Keratinocyte (primary cell): ENCODE data around the gene INAVA. TPM values are rescaled to one million over a fixed set of nuclear protein-coding genes. Genes with fewer than 3 reads are reported as not detected.

Source experiments
- DNase-seq: peaks from one replicate; pipeline ENCODE4 v3.0.0-alpha.2; 2011; ENCODE audit warnings: low read depth, missing footprints, low spot score
- FAIRE-seq: peaks from 2 replicates; lab custom pipeline; 2011; peaks lifted over from hg19 to GRCh38; lab: Jason Lieb, UNC
- H2AFZ ChIP-seq: 2 replicates; pipeline ENCODE4 v1.6.0; 2012; ENCODE audit warnings: low read length, control low read depth, inconsistent platforms; ENCODE audit not compliant: control insufficient read depth
- H3K27ac ChIP-seq: 2 replicates; pipeline ENCODE4 v1.5.1; 2011; ENCODE audit warnings: low read length; ENCODE audit not compliant: control insufficient read depth, insufficient read depth
- H3K27me3 ChIP-seq: 3 replicates; pipeline ENCODE4 v1.6.0; 2011; ENCODE audit warnings: low read length; ENCODE audit not compliant: control insufficient read depth, insufficient read depth; ENCODE audit errors: extremely low read depth
- H3K36me3 ChIP-seq, 2 experiments: 2 replicates in 1 of 2; 3 replicates in 1 of 2; pipeline ENCODE4 v1.5.1; 2011; ENCODE audit warnings: low read length in 2 of 2, mild to moderate bottlenecking in 1 of 2; ENCODE audit not compliant: control insufficient read depth in 2 of 2, insufficient read depth in 2 of 2; ENCODE audit errors: extremely low read depth in 1 of 2
- H3K4me1 ChIP-seq: 3 replicates; pipeline ENCODE4 v1.5.1; 2011; ENCODE audit warnings: low read length; ENCODE audit not compliant: control insufficient read depth, insufficient read depth; ENCODE audit errors: extremely low read depth
- H3K4me2 ChIP-seq: 3 replicates; pipeline ENCODE4 v1.6.0; 2011; ENCODE audit warnings: low read depth, low read length; ENCODE audit not compliant: control insufficient read depth, insufficient read depth; ENCODE audit errors: extremely low read depth
- H3K4me3 ChIP-seq, 3 experiments: fragments of 200-600 bp in 1 of 3; sonication (generic) in 1 of 3; 2 replicates in 2 of 3; 3 replicates in 1 of 3; pipeline ENCODE4 v1.5.1; 2011 to 2016; ENCODE audit warnings: low read length in 3 of 3, mild to moderate bottlenecking in 3 of 3, control low read depth in 2 of 3, inconsistent platforms in 1 of 3, low read depth in 1 of 3, mixed read lengths in 1 of 3, mixed run types in 1 of 3, moderate library complexity in 1 of 3; ENCODE audit not compliant: control insufficient read depth in 2 of 3, insufficient read depth in 2 of 3; ENCODE audit errors: extremely low read depth in 1 of 3
- H3K79me2 ChIP-seq: 2 replicates; pipeline ENCODE4 v1.6.0; 2012; ENCODE audit warnings: low read length; ENCODE audit not compliant: control insufficient read depth, insufficient read depth
- H3K9ac ChIP-seq: 3 replicates; pipeline ENCODE4 v1.6.0; 2011; ENCODE audit warnings: low read length; ENCODE audit not compliant: control insufficient read depth, insufficient read depth; ENCODE audit errors: extremely low read depth
- H3K9me1 ChIP-seq: 3 replicates; pipeline ENCODE4 v1.6.0; 2011; ENCODE audit warnings: low read length; ENCODE audit not compliant: control insufficient read depth, insufficient read depth; ENCODE audit errors: extremely low read depth
- H3K9me3 ChIP-seq: 2 replicates; pipeline ENCODE4 v1.5.1; 2012; ENCODE audit warnings: low read depth, low read length; ENCODE audit not compliant: control insufficient read depth
- H4K20me1 ChIP-seq: 3 replicates; pipeline ENCODE4 v1.6.0; 2011; ENCODE audit warnings: low read length; ENCODE audit not compliant: control insufficient read depth, insufficient read depth; ENCODE audit errors: extremely low read depth
- EZH2 ChIP-seq: IDR thresholded peaks from one replicate; pipeline ENCODE4 v1.6.1; 2012; ENCODE audit warnings: inconsistent platforms, mild to moderate bottlenecking, low read length, moderate library complexity
- dilution Hi-C: fragments of 300-500 bp; cut with MboI; formaldehyde crosslinking; loops from one replicate; pipeline ENCODE4 v1.7.0; 2020; ENCODE audit warnings: low sequenced_read_pairs; ENCODE audit not compliant: extremely low pct_ligation_motif_present
- polyA plus RNA-seq, 5 experiments: library from polyadenylated mRNA; depleted of rRNA in 3 of 5; stranded (reverse) in 3 of 5; stranded (forward) in 1 of 5; unstranded in 1 of 5; fragments of >200 nt; gene quantifications; 1 replicate in 1 of 5; 2 replicates in 3 of 5; 3 replicates in 1 of 5; pipeline versions ENCODE4 v1.2.1 to v1.2.3, GENCODE V29; 2011 to 2012; ENCODE audit warnings: missing spikeins in 2 of 5, low read depth in 1 of 5, low replicate concordance in 1 of 5
- TF ChIP-seq, protein P1 (sequence below), 3 experiments: IDR thresholded peaks in 1 of 3; conservative IDR thresholded peaks in 1 of 3; optimal IDR thresholded peaks in 1 of 3; 2 replicates in 2 of 3; 3 replicates in 1 of 3; pipeline versions ENCODE3 to v1.5.1; 2011; ENCODE audit warnings: low read length in 3 of 3, mild to moderate bottlenecking in 3 of 3, moderate library complexity in 2 of 3, control low read depth in 1 of 3, inconsistent platforms in 1 of 3; ENCODE audit not compliant: insufficient read depth in 2 of 3; ENCODE audit errors: extremely low read depth in 1 of 3

INAVA gene
- polyA plus RNA-seq, 1 donor (not counting 4 experiments of a cell fraction or from before 2014, with no cell fraction given), result 12.5 TPM

GRCh38 chr1:200887772-200888348, 6.8 kb upstream of the INAVA start:
- H3K9me3 ChIP-seq, result no peaks in the 10 kb centered on the region
- dilution Hi-C loops, result no loop called here
- TF ChIP-seq EZH2, result no peak
- TF ChIP-seq, protein P1, sequence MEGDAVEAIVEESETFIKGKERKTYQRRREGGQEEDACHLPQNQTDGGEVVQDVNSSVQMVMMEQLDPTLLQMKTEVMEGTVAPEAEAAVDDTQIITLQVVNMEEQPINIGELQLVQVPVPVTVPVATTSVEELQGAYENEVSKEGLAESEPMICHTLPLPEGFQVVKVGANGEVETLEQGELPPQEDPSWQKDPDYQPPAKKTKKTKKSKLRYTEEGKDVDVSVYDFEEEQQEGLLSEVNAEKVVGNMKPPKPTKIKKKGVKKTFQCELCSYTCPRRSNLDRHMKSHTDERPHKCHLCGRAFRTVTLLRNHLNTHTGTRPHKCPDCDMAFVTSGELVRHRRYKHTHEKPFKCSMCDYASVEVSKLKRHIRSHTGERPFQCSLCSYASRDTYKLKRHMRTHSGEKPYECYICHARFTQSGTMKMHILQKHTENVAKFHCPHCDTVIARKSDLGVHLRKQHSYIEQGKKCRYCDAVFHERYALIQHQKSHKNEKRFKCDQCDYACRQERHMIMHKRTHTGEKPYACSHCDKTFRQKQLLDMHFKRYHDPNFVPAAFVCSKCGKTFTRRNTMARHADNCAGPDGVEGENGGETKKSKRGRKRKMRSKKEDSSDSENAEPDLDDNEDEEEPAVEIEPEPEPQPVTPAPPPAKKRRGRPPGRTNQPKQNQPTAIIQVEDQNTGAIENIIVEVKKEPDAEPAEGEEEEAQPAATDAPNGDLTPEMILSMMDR (optimal IDR thresholded peaks at IDR 0.05 in 1 of 3, IDR thresholded peaks at IDR 0.05 in 1 of 3, conservative IDR thresholded peaks at IDR 0.05 in 1 of 3; ENCODE audit: extremely low read depth in 1 of 3, insufficient read depth in 2 of 3, low read length in 3 of 3), result no peak

DNA sequence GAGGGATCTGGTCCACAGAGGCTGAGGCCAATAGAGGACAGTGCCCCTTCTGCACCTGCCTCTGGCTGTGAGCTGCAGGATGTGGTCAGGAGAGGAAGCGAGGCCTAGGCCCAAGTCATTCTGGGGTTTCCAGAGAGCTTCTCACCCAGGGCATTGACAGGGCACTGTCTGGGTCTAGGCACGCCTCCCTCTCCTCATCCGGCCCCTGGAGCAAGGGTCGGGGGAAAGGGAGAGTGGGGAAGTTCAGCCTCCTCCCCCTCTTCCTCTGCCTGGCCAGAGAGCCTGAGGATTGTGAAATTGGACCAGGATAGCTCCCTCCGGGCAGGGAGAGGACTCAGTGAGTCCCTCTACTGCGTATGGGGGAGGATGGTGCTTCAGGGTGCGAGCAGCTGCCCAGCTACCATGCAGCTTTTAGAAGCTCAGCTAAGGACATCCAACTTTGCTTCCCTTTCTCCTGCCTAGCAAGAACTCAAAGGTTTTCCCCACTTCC, 6.3 kb upstream of the INAVA start:
- no peak overlapping the region for H3K9ac ChIP-seq
- peaks cover 6% of the 10 kb centered on the region for H3K4me1 ChIP-seq
- no peak for DNase-seq
- H3K36me3 ChIP-seq, result no peaks in the 10 kb centered on the region
- no peaks in the 10 kb centered on the region for H3K27me3 ChIP-seq
- no peak overlapping the region for H2AFZ ChIP-seq
- dilution Hi-C loops, result no loop called here
- H3K27ac ChIP-seq, result no peak overlapping the region
- TF ChIP-seq, protein P1 (optimal IDR thresholded peaks at IDR 0.05 in 1 of 3, IDR thresholded peaks at IDR 0.05 in 1 of 3, conservative IDR thresholded peaks at IDR 0.05 in 1 of 3; ENCODE audit: extremely low read depth in 1 of 3, insufficient read depth in 2 of 3, low read length in 3 of 3), result no peak
- H4K20me1 ChIP-seq, result no peaks in the 10 kb centered on the region
- H3K79me2 ChIP-seq, result no peaks in the 10 kb centered on the region
- H3K9me1 ChIP-seq, result no peaks in the 10 kb centered on the region
- no peak overlapping the region for H3K4me2 ChIP-seq
- no peak for FAIRE-seq
- no peaks in the 10 kb centered on the region for H3K9me3 ChIP-seq
- no peak overlapping the region for H3K4me3 ChIP-seq

More at GRCh38 chr1:200887772-200888348, 6.8 kb upstream of the INAVA start:
- Histone ChIP-seq H3K4me1 (peaks cover 4% of the 10 kb centered on the region), H3K27me3 (no peaks in the 10 kb centered on the region), H3K4me3 (no peak overlapping the region), H4K20me1 (no peaks in the 10 kb centered on the region), H3K9ac (no peak overlapping the region), H3K27ac (no peak overlapping the region), H3K9me1 (no peaks in the 10 kb centered on the region), H3K36me3 (no peaks in the 10 kb centered on the region), H3K4me2 (no peak overlapping the region), H3K79me2 (no peaks in the 10 kb centered on the region), H2AFZ (no peak overlapping the region)
- DNase-seq (no peak), FAIRE-seq (no peak)
